Measurements from ENCODE around the gene TBCC. TPM values are rescaled to one million over a fixed set of nuclear protein-coding genes. Genes with fewer than 3 reads are reported as not detected.

TBCC gene
- total RNA-seq, 2 donors from 2014 or later: 16.6 to 17.7 TPM

- no peak for ATAC-seq (replicated peaks)
- Mint-ChIP-seq H3K4me1 (peaks cover 12% of the 10 kb centered on the region), H3K4me3 (peak overlapping the region; percentile 79), H3K27me3 (no peaks in the 10 kb centered on the region), H3K27ac (peak overlapping the region; percentile 92), H3K36me3 (ENCODE audit: low read depth) (no peaks in the 10 kb centered on the region), H3K9me3 (no peaks in the 10 kb centered on the region)
Measured at GRCh38 chr6:42727627-42728026, 18.3 kb downstream of the TBCC start.

DNA sequence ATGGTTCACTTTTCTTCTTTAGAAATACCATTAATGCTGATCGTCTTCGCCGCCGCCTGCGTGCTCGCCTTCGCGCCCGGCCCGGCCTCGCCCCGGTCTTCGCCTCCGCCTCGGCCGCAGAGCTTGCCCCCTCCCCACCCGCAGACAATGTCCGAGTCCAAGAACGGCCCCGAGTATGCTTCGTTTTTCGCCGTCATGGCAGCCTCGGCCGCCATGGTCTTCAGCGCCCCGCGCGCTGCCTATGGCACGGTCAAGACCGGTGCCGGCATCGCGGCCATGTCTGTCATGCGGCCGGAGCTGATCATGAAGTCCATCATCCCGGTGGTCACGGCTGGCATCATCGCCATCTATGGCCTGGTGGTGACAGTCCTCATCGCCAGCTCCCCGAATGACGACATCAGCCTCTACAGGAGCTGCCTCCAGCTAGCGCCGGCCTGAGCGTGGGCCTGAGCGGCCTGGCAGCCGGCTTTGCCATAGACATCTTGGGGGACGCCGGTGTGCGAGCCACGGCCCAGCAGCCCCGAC lies 18.8 kb downstream of the TBCC start:
- Mint-ChIP-seq H3K27me3 (no peaks in the 10 kb centered on the region), H3K4me3 (peak overlapping the region; percentile 79), H3K36me3 (ENCODE audit: low read depth) (no peaks in the 10 kb centered on the region), H3K9me3 (no peaks in the 10 kb centered on the region), H3K27ac (peak overlapping the region; percentile 92), H3K4me1 (peaks cover 12% of the 10 kb centered on the region)
- ATAC-seq (replicated peaks): peak; percentile 13

GRCh38 chr6:42726485-42727086 lies 19.3 kb downstream of the TBCC start:
- Mint-ChIP-seq H3K4me1 (peaks cover 12% of the 10 kb centered on the region), H3K9me3 (no peaks in the 10 kb centered on the region), H3K36me3 (ENCODE audit: low read depth) (no peaks in the 10 kb centered on the region), H3K27me3 (no peaks in the 10 kb centered on the region), H3K4me3 (peak overlapping the region; percentile 79), H3K27ac (peak overlapping the region; percentile 92)
- peak; percentile 99 for ATAC-seq (replicated peaks)

GRCh38 chr6:42726026-42726425 lies 19.9 kb downstream of the TBCC start:
- Mint-ChIP-seq H3K4me3 (peak overlapping the region; percentile 79), H3K9me3 (no peaks in the 10 kb centered on the region), H3K27me3 (no peaks in the 10 kb centered on the region), H3K4me1 (peaks cover 12% of the 10 kb centered on the region), H3K36me3 (ENCODE audit: low read depth) (no peaks in the 10 kb centered on the region), H3K27ac (peak overlapping the region; percentile 92)
- no peak for ATAC-seq (replicated peaks)

DNA sequence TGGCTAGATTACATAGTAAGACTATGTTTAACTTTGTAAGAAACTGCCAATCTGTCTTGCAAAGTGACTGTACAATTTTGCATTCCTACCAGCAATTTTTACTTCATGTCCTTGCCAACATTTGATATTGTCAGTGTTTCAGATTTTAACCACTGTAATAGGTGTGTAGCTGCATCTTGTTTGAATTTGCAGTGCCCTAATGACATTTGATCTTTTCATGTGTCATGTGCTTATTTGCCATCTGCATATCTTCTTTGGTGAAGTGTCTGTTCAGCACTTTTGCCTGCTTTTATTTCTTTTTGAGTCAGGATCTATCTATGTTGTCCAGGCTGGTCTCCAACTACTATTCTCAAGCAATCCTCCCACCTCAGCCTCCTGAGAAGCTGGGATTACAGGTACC lies 21.1 kb downstream of the TBCC start:
- Mint-ChIP-seq H3K9me3 (no peaks in the 10 kb centered on the region), H3K36me3 (ENCODE audit: low read depth) (no peaks in the 10 kb centered on the region), H3K27ac (no peak overlapping the region), H3K4me3 (no peak overlapping the region), H3K27me3 (no peaks in the 10 kb centered on the region), H3K4me1 (peaks cover 12% of the 10 kb centered on the region)
- ATAC-seq (replicated peaks): no peak

- no peaks in the 10 kb centered on the region for H3K9me3 Mint-ChIP-seq
- no peak within 1 kb of the TSS for H3K4me3 Mint-ChIP-seq
- peak within 1 kb of the TSS; percentile 40 for H3K27ac Mint-ChIP-seq
- H3K4me1 Mint-ChIP-seq: peaks cover 12% of the 10 kb centered on the region
- no peaks in the 10 kb centered on the region for H3K27me3 Mint-ChIP-seq
- no peaks in the 10 kb centered on the region for H3K36me3 Mint-ChIP-seq (ENCODE audit: low read depth)
- ATAC-seq (replicated peaks): no peak
Measured at GRCh38 chr6:42722497-42722896, 23.4 kb downstream of the TBCC start, which contains the start of gene PRPH2. TSS of gene PRPH2 (minus strand) at chr6:42722597. CDS start at chr6:42722334, 263 bp downstream.

DNA sequence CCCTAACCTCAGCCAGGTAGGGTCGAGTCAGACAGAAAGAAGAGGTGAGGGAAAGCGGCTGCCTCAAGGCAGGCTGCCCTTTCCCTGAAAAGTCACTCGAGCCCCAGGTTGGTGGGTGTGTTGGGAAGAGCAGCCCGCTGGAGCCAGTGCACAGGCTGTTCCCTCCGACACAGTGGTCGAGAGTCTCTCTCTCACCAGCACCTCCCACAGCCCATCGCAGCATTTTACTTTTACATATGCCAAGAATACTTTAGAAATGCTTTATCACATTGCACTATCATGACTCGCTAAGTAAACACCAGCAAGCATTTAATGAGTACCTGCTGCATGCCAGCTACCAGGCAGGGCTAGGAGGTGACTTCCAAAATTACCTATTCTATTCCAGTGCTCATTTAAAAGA lies 25.2 kb downstream of the TBCC start:
- Mint-ChIP-seq H3K4me1 (peaks cover under 1% of the 10 kb centered on the region), H3K4me3 (no peak overlapping the region), H3K36me3 (ENCODE audit: low read depth) (no peaks in the 10 kb centered on the region), H3K9me3 (no peaks in the 10 kb centered on the region), H3K27me3 (no peaks in the 10 kb centered on the region), H3K27ac (no peak overlapping the region)
- no peak for ATAC-seq (replicated peaks)

DNA sequence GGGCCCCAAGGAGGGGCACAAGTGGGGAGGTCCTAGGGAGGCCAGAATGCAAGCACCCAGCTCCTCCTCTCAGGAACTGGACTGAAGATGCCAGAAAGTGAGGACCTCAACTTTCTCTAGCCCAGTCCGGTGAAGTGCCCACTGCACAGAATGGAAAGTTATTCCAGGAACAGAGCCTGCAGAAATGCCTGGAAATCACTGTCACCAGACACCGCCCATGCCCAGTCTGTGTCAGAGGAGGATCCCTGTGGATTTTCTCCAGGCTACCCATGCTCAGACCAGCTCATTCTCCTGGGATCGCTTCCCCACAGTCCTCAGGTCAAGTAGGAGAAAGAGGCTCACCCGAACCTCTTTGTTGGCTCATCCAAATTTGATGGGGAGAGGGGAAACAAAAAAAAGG lies 30.0 kb downstream of the TBCC start:
- Mint-ChIP-seq H3K27me3 (no peaks in the 10 kb centered on the region), H3K36me3 (ENCODE audit: low read depth) (no peaks in the 10 kb centered on the region), H3K4me3 (no peak overlapping the region), H3K9me3 (peaks cover 6% of the 10 kb centered on the region), H3K4me1 (no peaks in the 10 kb centered on the region), H3K27ac (no peak overlapping the region)
- no peak for ATAC-seq (replicated peaks)

DNA sequence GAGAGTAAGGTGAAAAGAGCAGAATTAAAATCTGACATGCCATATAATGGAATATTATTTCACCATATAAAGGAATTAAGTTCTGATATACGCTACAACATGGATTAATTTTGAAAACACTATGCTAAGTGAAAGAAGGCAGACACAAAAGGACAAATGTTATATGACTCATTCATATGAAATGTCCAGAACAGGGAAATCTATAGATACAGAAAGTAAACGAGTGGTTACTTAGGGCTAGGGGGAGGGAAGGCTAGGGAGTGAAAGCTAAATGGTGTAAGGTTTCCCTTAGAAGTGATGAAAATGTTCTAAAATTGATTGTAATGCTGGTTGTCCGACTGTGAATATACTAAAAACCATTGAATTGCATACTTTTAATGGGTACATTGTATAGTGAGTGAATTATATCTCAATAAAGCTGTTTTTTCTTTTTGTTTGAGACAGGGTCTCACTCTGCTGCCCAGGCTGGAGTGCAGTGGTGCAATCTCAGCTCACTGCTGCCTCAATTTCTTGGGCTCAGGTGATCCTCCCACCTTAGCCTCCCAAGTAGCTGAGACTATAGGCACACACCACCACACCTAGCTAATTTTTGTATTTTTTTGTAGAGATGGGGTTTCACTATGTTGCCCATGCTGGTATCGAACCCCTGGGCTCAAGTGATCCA lies 31.7 kb downstream of the TBCC start:
- no peaks in the 10 kb centered on the region for H3K27me3 Mint-ChIP-seq
- H3K27ac Mint-ChIP-seq: no peak overlapping the region
- no peak for ATAC-seq (replicated peaks)

GRCh38 chr6:42711930-42712329 lies 34.0 kb downstream of the TBCC start:
- Mint-ChIP-seq H3K4me1 (no peaks in the 10 kb centered on the region), H3K27ac (no peak overlapping the region), H3K4me3 (no peak overlapping the region), H3K36me3 (ENCODE audit: low read depth) (no peaks in the 10 kb centered on the region), H3K27me3 (no peaks in the 10 kb centered on the region), H3K9me3 (peaks cover 6% of the 10 kb centered on the region)
- no peak for ATAC-seq (replicated peaks)

More for the DNA sequence above, 31.7 kb downstream of the TBCC start:
- Mint-ChIP-seq H3K4me1 (no peaks in the 10 kb centered on the region), H3K4me3 (no peak overlapping the region), H3K36me3 (ENCODE audit: low read depth) (no peaks in the 10 kb centered on the region), H3K9me3 (peaks cover 6% of the 10 kb centered on the region)

GRCh38 chr6:42710316-42710715 lies 35.6 kb downstream of the TBCC start:
- ATAC-seq (replicated peaks): no peak
- no peaks in the 10 kb centered on the region for H3K4me1 Mint-ChIP-seq
- no peaks in the 10 kb centered on the region for H3K36me3 Mint-ChIP-seq (ENCODE audit: low read depth)
- H3K4me3 Mint-ChIP-seq: no peak overlapping the region
- no peak overlapping the region for H3K27ac Mint-ChIP-seq
- peaks cover 6% of the 10 kb centered on the region for H3K9me3 Mint-ChIP-seq
- no peaks in the 10 kb centered on the region for H3K27me3 Mint-ChIP-seq

GRCh38 chr6:42709871-42710270 lies 36.0 kb downstream of the TBCC start:
- H3K4me3 Mint-ChIP-seq: no peak overlapping the region
- no peak overlapping the region for H3K27ac Mint-ChIP-seq
- no peaks in the 10 kb centered on the region for H3K36me3 Mint-ChIP-seq (ENCODE audit: low read depth)
- no peak for ATAC-seq (replicated peaks)
- H3K4me1 Mint-ChIP-seq: no peaks in the 10 kb centered on the region
- H3K9me3 Mint-ChIP-seq: peaks cover 6% of the 10 kb centered on the region
- H3K27me3 Mint-ChIP-seq: no peaks in the 10 kb centered on the region

- no peaks in the 10 kb centered on the region for H3K27me3 Mint-ChIP-seq
- no peaks in the 10 kb centered on the region for H3K4me1 Mint-ChIP-seq
- no peak overlapping the region for H3K4me3 Mint-ChIP-seq
- no peaks in the 10 kb centered on the region for H3K36me3 Mint-ChIP-seq (ENCODE audit: low read depth)
- no peak for ATAC-seq (replicated peaks)
- H3K9me3 Mint-ChIP-seq: peaks cover 6% of the 10 kb centered on the region
- H3K27ac Mint-ChIP-seq: no peak overlapping the region
Measured at GRCh38 chr6:42708096-42708495, 37.8 kb downstream of the TBCC start.

GRCh38 chr6:42707595-42707994 lies 38.3 kb downstream of the TBCC start:
- no peaks in the 10 kb centered on the region for H3K4me1 Mint-ChIP-seq
- H3K9me3 Mint-ChIP-seq: peaks cover 6% of the 10 kb centered on the region
- H3K4me3 Mint-ChIP-seq: no peak overlapping the region
- H3K27me3 Mint-ChIP-seq: no peaks in the 10 kb centered on the region
- peak; percentile 63 for ATAC-seq (replicated peaks)
- no peak overlapping the region for H3K27ac Mint-ChIP-seq
- no peaks in the 10 kb centered on the region for H3K36me3 Mint-ChIP-seq (ENCODE audit: low read depth)

DNA sequence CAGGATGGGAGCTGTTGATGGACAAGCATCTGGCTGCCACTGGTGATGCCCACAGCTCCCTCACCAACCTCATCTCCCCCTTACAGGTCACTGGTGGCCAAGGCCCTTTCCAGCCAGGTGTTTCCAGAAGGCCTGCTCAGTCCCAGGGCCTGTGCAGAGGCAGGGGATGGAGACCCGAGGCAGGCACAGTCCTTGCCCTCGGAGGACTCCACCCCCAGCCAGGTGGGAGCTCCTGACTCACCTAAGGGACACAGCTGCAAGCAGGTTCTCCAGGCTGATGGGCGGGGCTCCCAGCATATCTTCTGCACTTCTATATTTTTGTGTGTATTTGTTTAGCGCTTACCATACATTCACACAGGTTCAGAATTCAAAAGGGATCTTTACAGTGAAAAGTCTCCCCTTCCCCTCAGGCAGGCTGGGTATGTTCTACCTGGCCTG lies 40.9 kb downstream of the TBCC start:
- Mint-ChIP-seq H3K27me3 (no peaks in the 10 kb centered on the region), H3K4me3 (no peak overlapping the region), H3K36me3 (ENCODE audit: low read depth) (no peaks in the 10 kb centered on the region), H3K9me3 (no peaks in the 10 kb centered on the region), H3K27ac (no peak overlapping the region), H3K4me1 (no peaks in the 10 kb centered on the region)
- ATAC-seq (replicated peaks): no peak

Measured in activated T-helper 17 cell treated with anti-CD3 and anti-CD28 coated beads, Interleukin-2, amount 50 U/mL, for 72 hours (primary cell).